K562 treated with DMSO at 1 percent for 4 hours (cell line): ENCODE measurements around the gene GPR107. TPM values are rescaled to one million over a fixed set of nuclear protein-coding genes. Genes with fewer than 3 reads are reported as not detected.

Experiments used
- total RNA-seq: library from RNA; unstranded; fragments of 300-600 nt; gene quantifications from 2 replicates; pipeline ENCODE4 v1.2.3, GENCODE V29; 2022; ENCODE audit not compliant: insufficient read depth

The GPR107 gene
- total RNA-seq: 22.8 and 26.2 TPM in 2 replicates

GRCh38 chr9:130053504-130054324, at the start of gene GPR107:
GPR107 (plus strand) TSS chr9:130053906; CDS start chr9:130053933, 27 bp downstream.

DNA sequence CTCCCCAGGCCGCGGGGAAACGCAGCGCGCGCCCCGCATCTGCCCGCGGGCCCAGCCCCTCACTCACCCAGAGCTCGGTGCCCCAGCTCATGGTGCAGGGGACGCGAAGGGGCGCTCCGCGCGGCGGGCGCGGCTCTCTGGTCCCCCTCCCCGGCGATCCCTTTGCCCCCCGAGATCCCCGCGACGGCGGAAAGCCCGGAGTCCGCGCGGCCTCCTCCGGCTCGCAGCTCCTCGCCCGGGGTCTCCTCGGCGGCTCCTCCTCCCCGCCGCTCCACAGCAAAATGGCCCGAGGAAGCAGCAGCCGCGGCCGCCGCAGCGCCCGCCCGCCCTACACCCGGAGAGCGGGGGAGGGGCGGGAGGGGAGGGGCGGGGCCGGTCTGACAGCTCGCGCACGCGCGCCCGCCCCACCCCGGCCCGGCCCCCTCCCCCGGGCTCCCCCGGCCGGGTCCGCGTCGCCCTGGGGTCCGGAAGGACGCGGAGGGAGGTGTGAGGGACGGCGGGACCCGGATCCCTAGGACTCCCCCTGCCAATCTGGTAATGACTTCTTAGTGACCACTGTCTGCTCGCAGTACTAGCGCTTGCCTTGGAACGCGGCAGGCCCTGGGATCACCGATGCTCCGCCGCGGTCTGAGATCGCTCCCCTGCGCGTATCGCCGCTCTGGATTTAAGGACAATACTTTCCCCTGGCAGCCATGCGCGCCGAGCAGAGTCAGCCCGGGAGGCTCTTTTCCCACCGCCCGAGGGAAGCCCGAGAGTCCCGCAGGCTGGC, 10.6 kb upstream of the GPR107 start, which contains the start of gene FNBP1:
FNBP1 (minus strand) TSS at position 305 of the 769 bp plus-strand sequence; CDS start at position 91, 214 bp downstream.

DNA sequence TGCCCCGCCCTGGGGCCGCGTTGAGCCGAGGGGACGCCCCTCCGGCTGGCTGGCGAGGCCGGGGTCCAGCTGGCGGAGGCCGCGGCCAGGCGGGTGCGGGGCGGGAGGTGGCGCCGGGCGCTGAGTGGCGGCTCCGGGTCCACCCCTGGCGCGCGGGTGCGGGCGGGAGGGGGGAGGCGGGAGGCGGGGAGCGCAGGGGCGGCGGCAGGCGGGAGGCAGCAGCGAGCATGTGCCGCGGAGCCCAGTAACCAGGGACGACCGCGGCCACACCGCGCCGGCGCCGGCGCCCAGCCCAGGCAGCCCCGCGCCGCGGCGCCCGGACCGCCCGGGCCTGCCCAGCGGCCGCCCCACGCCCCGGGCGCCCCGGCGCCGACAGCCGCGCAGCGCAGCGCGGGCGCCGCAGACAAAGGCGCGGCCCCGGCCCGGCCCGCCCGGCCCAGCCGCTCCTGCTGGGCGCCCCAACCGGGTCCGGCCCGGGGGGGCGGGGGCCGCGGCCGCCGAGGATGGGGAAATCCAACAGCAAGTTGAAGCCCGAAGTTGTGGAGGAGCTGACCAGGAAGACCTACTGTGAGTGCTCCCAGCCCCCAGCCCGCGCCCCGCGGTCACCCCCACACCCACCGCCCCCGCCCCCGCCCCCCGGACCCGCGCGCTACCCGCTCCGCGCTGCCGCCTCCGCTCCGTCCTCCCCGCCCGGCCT, 118.6 kb downstream of the GPR107 start, which contains the start of gene NCS1:
NCS1 (plus strand) TSS at position 244 of the 697 bp plus-strand sequence; CDS start at position 504, 260 bp downstream.

Other genes with a start within 250 kb of the GPR107 start
- 45.0 and 57.8 TPM in 2 replicates for gene TOR1A, start 229.8 kb upstream of the GPR107 start, total RNA-seq
- gene C9orf78, start 218.6 kb upstream of the GPR107 start, total RNA-seq: 91.3 and 92.2 TPM in 2 replicates
- gene USP20, start 218.4 kb upstream of the GPR107 start, total RNA-seq: 93.8 and 95.0 TPM in 2 replicates
- 11.8 and 12.9 TPM in 2 replicates for gene FNBP1, start 10.7 kb upstream of the GPR107 start, total RNA-seq
- gene NCS1, start 118.5 kb downstream of the GPR107 start, total RNA-seq: 4.3 and 4.8 TPM in 2 replicates
- not detected in 2 replicates for gene HMCN2, start 211.9 kb downstream of the GPR107 start, total RNA-seq